HG02571 (cell line): ENCODE data around the gene CRY2.

ENCODE experiments used
- ATAC-seq: cut with Tn5 transposase; IDR thresholded peaks from one replicate; pipeline ENCODE4 v1.9.1; 2021; ENCODE audit warnings: mild to moderate bottlenecking, moderate library complexity; ENCODE audit not compliant: unreplicated experiment

Gene CRY2

GRCh38 chr11:45876401-45876800 lies 29.1 kb downstream of the CRY2 start:
- no peak for ATAC-seq

GRCh38 chr11:45877221-45877620 lies 29.9 kb downstream of the CRY2 start:
- ATAC-seq = no peak

- ATAC-seq = no peak
Measured at GRCh38 chr11:45877845-45878244, 30.6 kb downstream of the CRY2 start.

- no peak for ATAC-seq
Measured at GRCh38 chr11:45879803-45880686, 32.8 kb downstream of the CRY2 start.

- no peak for ATAC-seq
Measured at GRCh38 chr11:45880772-45881570, 33.7 kb downstream of the CRY2 start.

GRCh38 chr11:45881708-45882368 lies 34.6 kb downstream of the CRY2 start:
- ATAC-seq = no peak

- ATAC-seq = no peak
Measured at GRCh38 chr11:45884596-45885185, 37.4 kb downstream of the CRY2 start.

- ATAC-seq = no peak
Measured at GRCh38 chr11:45885274-45885920, 38.1 kb downstream of the CRY2 start, which contains the start of gene MAPK8IP1. TSS of gene MAPK8IP1 (plus strand) at chr11:45885651. CDS start at chr11:45885821, 170 bp downstream.

- no peak for ATAC-seq
Measured at GRCh38 chr11:45885921-45886721, 38.8 kb downstream of the CRY2 start.

GRCh38 chr11:45886816-45887520 lies 39.7 kb downstream of the CRY2 start:
- no peak for ATAC-seq

- no peak for ATAC-seq
Measured at GRCh38 chr11:45887587-45887986, 40.3 kb downstream of the CRY2 start.

GRCh38 chr11:45889555-45889954 lies 42.3 kb downstream of the CRY2 start:
- no peak for ATAC-seq

GRCh38 chr11:45889966-45890365 lies 42.7 kb downstream of the CRY2 start:
- no peak for ATAC-seq

GRCh38 chr11:45890886-45891550 lies 43.7 kb downstream of the CRY2 start:
- ATAC-seq = no peak

- ATAC-seq = no peak
Measured at GRCh38 chr11:45892856-45893255, 45.6 kb downstream of the CRY2 start.

GRCh38 chr11:45894555-45895247 lies 47.4 kb downstream of the CRY2 start:
- no peak for ATAC-seq

GRCh38 chr11:45895553-45896259 lies 48.4 kb downstream of the CRY2 start:
- no peak for ATAC-seq
